VCaP (cell line): Measurements from ENCODE around the gene AIRE.

ENCODE experiments used
- H3K27ac ChIP-seq: fragments of 450-650 bp; 2 replicates; pipeline ENCODE4 v1.5.1; 2017
- TF ChIP-seq, protein P1 (sequence below): fragments of 450-650 bp; conservative IDR thresholded peaks from 2 replicates; pipeline ENCODE4 v1.5.1; 2017; ENCODE audit warnings: mild to moderate bottlenecking, moderate library complexity

Gene AIRE

DNA sequence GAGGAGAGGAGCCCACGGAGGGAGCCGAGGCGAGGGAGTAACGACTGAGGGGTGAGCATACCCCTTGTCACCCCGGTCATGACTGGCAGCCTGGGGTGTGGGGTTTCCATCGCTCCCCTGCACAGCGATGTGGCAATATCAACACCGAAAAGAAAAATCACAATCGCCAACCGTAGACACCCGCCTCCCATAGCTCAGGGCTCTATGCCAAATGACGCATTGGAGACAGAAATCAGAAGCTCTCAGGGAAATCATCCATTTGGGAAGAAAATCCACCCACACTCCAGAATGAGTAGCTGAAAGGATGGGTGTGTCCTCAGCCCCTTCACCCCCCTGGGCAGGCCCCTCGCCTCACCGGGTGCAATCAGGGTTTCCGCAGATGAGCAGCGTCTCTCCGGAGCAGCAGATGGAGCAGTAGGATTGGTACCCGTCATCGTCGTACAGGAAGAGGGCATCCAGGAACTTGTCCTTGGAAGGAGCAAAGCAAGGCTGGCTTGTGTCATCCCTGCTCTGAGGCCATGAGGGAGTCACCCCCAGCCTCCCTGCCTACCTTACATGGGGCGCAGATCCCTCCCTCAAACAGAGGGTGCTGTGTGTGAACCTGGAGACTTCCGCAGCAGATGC is 26.5 kb upstream of the AIRE start:
- no peak overlapping the region for H3K27ac ChIP-seq
- TF ChIP-seq, protein P1, sequence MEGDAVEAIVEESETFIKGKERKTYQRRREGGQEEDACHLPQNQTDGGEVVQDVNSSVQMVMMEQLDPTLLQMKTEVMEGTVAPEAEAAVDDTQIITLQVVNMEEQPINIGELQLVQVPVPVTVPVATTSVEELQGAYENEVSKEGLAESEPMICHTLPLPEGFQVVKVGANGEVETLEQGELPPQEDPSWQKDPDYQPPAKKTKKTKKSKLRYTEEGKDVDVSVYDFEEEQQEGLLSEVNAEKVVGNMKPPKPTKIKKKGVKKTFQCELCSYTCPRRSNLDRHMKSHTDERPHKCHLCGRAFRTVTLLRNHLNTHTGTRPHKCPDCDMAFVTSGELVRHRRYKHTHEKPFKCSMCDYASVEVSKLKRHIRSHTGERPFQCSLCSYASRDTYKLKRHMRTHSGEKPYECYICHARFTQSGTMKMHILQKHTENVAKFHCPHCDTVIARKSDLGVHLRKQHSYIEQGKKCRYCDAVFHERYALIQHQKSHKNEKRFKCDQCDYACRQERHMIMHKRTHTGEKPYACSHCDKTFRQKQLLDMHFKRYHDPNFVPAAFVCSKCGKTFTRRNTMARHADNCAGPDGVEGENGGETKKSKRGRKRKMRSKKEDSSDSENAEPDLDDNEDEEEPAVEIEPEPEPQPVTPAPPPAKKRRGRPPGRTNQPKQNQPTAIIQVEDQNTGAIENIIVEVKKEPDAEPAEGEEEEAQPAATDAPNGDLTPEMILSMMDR: no peak

DNA sequence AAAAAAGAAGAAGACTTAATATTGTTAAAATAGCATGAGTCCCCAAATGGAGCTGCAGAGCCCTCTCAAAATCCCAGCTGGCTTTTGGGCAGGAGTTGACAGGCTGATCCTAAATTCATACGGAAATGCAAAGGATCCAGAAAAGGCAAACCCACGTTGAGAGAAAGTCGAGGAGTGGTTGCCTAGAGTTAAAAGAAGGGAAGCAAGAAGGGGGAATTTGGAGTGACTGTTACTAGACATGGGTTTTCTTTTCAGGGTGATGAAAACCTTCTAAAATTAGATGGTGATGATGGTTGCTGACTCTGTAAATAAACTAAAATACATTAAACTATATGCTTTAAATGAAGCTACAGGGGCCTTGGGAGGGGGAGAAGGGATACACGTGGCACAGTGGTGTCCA is 25.6 kb upstream of the AIRE start:
- no peak overlapping the region for H3K27ac ChIP-seq
- TF ChIP-seq, protein P1: no peak

DNA sequence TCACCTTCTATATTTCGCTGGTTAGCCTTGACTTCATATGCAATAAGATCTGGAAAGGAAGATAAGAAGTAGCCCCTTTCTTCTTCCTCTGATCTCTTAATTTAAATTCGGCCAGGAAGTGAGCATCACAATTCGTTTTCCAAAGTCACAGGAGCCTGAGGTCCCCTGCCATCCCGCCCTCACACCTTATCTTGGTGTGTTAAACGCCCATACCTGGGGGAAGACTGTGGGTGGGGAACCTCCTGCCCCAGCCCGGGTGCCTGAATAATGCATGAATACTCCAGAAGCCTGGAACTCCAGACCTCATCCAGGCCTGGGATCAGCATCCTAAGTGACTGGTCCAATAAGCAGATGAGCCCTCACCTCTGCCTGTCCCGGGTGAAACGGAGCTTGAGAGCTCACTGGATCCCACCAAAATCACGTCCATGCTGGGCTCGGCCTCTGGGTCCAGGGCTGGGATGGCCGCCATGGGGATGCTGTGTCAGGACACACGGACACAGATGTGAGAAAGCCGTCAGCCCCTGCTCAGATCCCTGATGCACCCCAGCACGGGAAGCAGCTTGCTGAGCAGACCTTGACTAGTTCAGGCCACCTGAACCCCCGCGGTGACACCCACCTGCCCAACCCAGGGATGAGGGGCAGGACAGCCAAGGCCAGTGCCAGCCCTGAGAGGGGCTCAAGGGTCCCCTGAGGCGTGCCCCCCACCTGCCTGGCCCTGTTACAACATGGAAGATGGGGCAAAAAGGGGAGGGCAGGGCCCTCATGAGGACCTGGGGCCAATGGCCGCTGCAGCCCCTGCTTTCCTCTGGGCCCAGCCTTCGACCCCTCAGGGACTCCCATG is 24.7 kb upstream of the AIRE start:
- H3K27ac ChIP-seq: no peak overlapping the region
- TF ChIP-seq, protein P1: no peak

DNA sequence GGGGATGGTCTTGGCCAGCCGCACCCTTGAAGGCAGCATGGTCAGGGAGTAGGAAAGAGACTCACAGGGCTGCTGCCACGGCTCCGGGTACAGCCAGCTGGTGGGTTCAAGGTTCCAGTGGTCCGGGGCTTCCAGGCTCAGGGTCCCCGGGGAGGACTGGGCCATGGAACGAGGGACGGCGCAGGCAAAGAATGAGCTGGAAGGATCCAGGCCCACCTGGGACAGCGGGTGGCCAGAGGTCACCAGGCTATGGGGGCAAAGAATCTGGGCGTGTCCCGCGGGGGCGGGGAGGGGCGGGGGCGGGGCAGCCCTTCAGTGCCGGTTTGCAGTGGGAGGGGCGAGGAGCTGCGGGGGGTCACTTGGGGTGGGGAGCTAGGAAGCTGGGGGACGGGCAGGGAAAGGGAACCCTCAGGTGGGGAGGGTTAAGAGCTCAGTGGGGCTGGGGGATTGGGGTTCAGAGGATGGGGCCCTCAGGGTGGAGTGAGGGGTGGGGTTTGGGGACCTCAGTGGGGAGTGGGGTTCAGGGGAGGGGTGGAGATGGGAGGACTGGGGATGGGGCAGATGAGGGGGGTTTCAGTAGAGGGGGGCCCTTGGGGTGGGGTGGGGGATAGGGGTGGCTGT is 23.9 kb upstream of the AIRE start, which contains the start of gene DNMT3L:
Gene DNMT3L, minus strand, starts transcription at position 223 of the 621 bp plus-strand sequence. CDS start 638 bp downstream, outside the sequence.
- TF ChIP-seq, protein P1: no peak

DNA sequence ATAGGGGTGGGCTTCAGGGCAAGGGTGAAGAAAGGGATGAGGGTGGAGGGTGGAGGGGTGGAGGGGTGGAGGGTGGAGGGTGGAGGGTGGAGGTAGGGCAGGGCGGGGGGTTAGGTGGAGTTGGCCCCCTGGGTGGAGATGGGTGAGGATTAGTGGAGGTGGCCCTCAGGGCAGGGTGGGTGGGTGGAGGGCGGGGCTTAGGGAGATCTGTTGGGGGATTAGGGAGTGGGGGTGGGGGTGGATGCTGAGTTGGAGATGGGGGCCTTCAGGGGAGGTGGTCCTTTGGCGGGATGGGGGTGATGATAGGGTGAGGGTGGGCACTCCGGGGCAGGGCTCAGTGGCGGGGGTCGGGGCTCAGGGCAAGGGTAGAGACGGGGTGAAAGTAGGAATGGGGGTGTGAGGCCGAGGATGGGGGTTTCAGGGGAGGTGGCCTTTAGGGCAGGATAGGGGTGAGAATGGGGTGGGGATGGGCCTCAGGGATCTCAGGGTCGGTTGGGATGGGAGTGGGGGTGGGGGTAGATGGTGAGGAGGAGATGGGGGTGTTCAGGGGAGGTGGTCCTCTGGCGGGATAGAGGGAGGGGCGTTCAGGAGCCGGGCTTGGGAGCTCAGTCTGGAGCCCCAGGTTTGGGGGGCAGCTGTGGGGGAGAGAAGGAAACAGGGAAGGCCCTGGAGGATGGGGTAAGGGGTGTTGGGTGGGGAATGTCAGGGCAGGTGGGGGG is 23.2 kb upstream of the AIRE start:
- H3K27ac ChIP-seq: no peak overlapping the region
- TF ChIP-seq, protein P1: no peak

More for the DNA sequence above, 23.9 kb upstream of the AIRE start, which contains the start of gene DNMT3L:
- H3K27ac ChIP-seq: no peak within 1 kb of the TSS

DNA sequence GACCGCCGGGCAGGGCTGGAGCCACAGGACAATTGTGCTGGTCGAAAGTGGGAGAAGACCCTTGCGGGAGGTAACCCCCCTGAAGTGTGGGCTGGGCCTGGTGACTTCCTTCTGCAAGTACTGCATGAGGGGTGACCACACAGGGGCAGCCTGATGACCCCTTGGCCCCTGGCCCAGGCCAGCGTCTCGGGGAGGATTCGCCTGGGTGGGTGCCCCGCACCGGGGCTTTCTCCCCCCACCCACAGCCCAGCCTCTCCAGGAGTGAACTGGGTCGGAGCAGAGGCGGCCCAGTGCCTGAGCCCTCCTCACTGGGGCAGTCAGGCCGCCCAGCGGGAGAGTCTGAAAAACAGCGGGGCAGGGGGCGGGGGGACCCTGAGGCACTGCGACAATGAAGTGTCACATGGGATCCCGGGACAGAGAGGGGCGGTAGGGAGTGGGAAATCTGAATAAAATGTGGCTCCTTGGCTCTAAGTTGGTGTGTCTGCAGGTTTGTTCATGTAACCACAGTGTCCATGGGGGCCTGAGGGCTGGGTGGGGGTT is 22.4 kb upstream of the AIRE start:
- no peak overlapping the region for H3K27ac ChIP-seq
- TF ChIP-seq, protein P1: no peak
